Measurements from ENCODE around the gene AMT. TPM values are rescaled to one million over a fixed set of nuclear protein-coding genes. Genes with fewer than 3 reads are reported as not detected.

Gene AMT
- total RNA-seq, 1 donor from 2014 or later, result 4.8 TPM

- TF ChIP-seq CTCF (IDR thresholded peaks at IDR 0.05), result no peak
- no peaks in the 10 kb centered on the region for H3K36me3 Mint-ChIP-seq (ENCODE audit: low read depth)
- H3K4me3 Mint-ChIP-seq (ENCODE audit: unreplicated experiment), result no peak overlapping the region
- no peak overlapping the region for H3K27ac Mint-ChIP-seq (ENCODE audit: unreplicated experiment)
- H3K9me3 Mint-ChIP-seq (ENCODE audit: low read depth), result no peaks in the 10 kb centered on the region
- DNase-seq (ENCODE audit: low spot score), result no peak
- H3K27me3 Mint-ChIP-seq (ENCODE audit: low read depth), result no peaks in the 10 kb centered on the region
- H3K4me1 Mint-ChIP-seq (ENCODE audit: low read depth), result peaks cover 24% of the 10 kb centered on the region
Observed at GRCh38 chr3:49453621-49454020, 31.3 kb upstream of the AMT start.

- Mint-ChIP-seq H3K4me3 (ENCODE audit: unreplicated experiment) (no peak overlapping the region), H3K4me1 (ENCODE audit: low read depth) (peaks cover 11% of the 10 kb centered on the region), H3K36me3 (ENCODE audit: low read depth) (no peaks in the 10 kb centered on the region), H3K9me3 (ENCODE audit: low read depth) (no peaks in the 10 kb centered on the region), H3K27ac (ENCODE audit: unreplicated experiment) (peak overlapping the region; percentile 59), H3K27me3 (ENCODE audit: low read depth) (no peaks in the 10 kb centered on the region)
- no peak for TF ChIP-seq CTCF (IDR thresholded peaks at IDR 0.05)
- no peak for DNase-seq (ENCODE audit: low spot score)
Observed at GRCh38 chr3:49445391-49445790, 23.1 kb upstream of the AMT start.

GRCh38 chr3:49434731-49435130, 12.5 kb upstream of the AMT start:
- Mint-ChIP-seq H3K27me3 (ENCODE audit: low read depth) (no peaks in the 10 kb centered on the region), H3K9me3 (ENCODE audit: low read depth) (no peaks in the 10 kb centered on the region), H3K36me3 (ENCODE audit: low read depth) (no peaks in the 10 kb centered on the region), H3K4me1 (ENCODE audit: low read depth) (peaks cover 3% of the 10 kb centered on the region), H3K4me3 (ENCODE audit: unreplicated experiment) (no peak overlapping the region), H3K27ac (ENCODE audit: unreplicated experiment) (no peak overlapping the region)
- no peak for DNase-seq (ENCODE audit: low spot score)
- no peak for TF ChIP-seq CTCF (IDR thresholded peaks at IDR 0.05)

GRCh38 chr3:49428752-49429080, 6.4 kb upstream of the AMT start:
- H3K27me3 Mint-ChIP-seq (ENCODE audit: low read depth), result no peaks in the 10 kb centered on the region

GRCh38 chr3:49427586-49427985, 5.3 kb upstream of the AMT start:
- Mint-ChIP-seq H3K9me3 (ENCODE audit: low read depth) (no peaks in the 10 kb centered on the region), H3K4me1 (ENCODE audit: low read depth) (peaks cover 21% of the 10 kb centered on the region), H3K27ac (ENCODE audit: unreplicated experiment) (no peak overlapping the region), H3K4me3 (ENCODE audit: unreplicated experiment) (peak overlapping the region; percentile 89), H3K36me3 (ENCODE audit: low read depth) (peaks cover 5% of the 10 kb centered on the region), H3K27me3 (ENCODE audit: low read depth) (no peaks in the 10 kb centered on the region)
- no peak for TF ChIP-seq CTCF (IDR thresholded peaks at IDR 0.05)
- no peak for DNase-seq (ENCODE audit: low spot score)

More at GRCh38 chr3:49428752-49429080, 6.4 kb upstream of the AMT start:
- DNase-seq (ENCODE audit: low spot score), result no peak
- H3K9me3 Mint-ChIP-seq (ENCODE audit: low read depth), result no peaks in the 10 kb centered on the region
- H3K36me3 Mint-ChIP-seq (ENCODE audit: low read depth), result peaks cover 5% of the 10 kb centered on the region
- H3K4me3 Mint-ChIP-seq (ENCODE audit: unreplicated experiment), result peak overlapping the region; percentile 89
- peaks cover 15% of the 10 kb centered on the region for H3K4me1 Mint-ChIP-seq (ENCODE audit: low read depth)
- peak; percentile 51 for TF ChIP-seq CTCF (IDR thresholded peaks at IDR 0.05)
- peak overlapping the region; percentile 98 for H3K27ac Mint-ChIP-seq (ENCODE audit: unreplicated experiment)
